H9 (cell line): ENCODE measurements around the gene LRRC45. TPM values are rescaled to one million over a fixed set of nuclear protein-coding genes. Genes with fewer than 3 reads are reported as not detected.

Experiments
- DNase-seq: peaks from one replicate; pipeline ENCODE4 v3.0.0-alpha.2; 2017
- H2AFZ ChIP-seq: one replicate; pipeline ENCODE4 v1.6.1; 2013; ENCODE audit warnings: mild to moderate bottlenecking, low read length, control low read depth, moderate library complexity
- H2AK5ac ChIP-seq: 2 replicates; pipeline ENCODE4 v1.6.1; 2013; ENCODE audit warnings: low read length, control low read depth, mixed read lengths; ENCODE audit not compliant: insufficient read length
- H2BK120ac ChIP-seq: one replicate; pipeline ENCODE4 v1.6.1; 2013; ENCODE audit warnings: low read depth, mild to moderate bottlenecking, low read length, control low read depth, inconsistent platforms; ENCODE audit not compliant: poor library complexity, severe bottlenecking
- H2BK12ac ChIP-seq: 2 replicates; pipeline ENCODE4 v1.6.1; 2013; ENCODE audit warnings: low read length, control low read depth, mixed read lengths, low read depth; ENCODE audit not compliant: insufficient read length
- H2BK15ac ChIP-seq: 2 replicates; pipeline ENCODE4 v1.6.1; 2013; ENCODE audit warnings: low read depth, low read length, control low read depth
- H2BK20ac ChIP-seq: one replicate; pipeline ENCODE4 v1.6.1; 2013; ENCODE audit warnings: low read depth, mild to moderate bottlenecking, low read length, control low read depth, inconsistent platforms; ENCODE audit not compliant: poor library complexity, severe bottlenecking
- H2BK5ac ChIP-seq: 2 replicates; pipeline ENCODE4 v1.6.1; 2013; ENCODE audit warnings: low read length, control low read depth, mixed read lengths; ENCODE audit not compliant: insufficient read length
- H3K14ac ChIP-seq: 2 replicates; pipeline ENCODE4 v1.6.1; 2013; ENCODE audit warnings: low read length, control low read depth; ENCODE audit not compliant: insufficient read depth
- H3K18ac ChIP-seq: 2 replicates; pipeline ENCODE4 v1.6.1; 2013; ENCODE audit warnings: low read depth, mild to moderate bottlenecking, mixed read lengths, low read length, control low read depth; ENCODE audit not compliant: insufficient read length
- H3K23ac ChIP-seq: 2 replicates; pipeline ENCODE4 v1.6.1; 2013; ENCODE audit warnings: low read length, control low read depth, mixed read lengths, low read depth; ENCODE audit not compliant: insufficient read length
- H3K23me2 ChIP-seq: 2 replicates; pipeline ENCODE4 v1.6.1; 2013; ENCODE audit warnings: low read depth, mild to moderate bottlenecking, mixed read lengths, low read length, control low read depth; ENCODE audit not compliant: insufficient read length, poor library complexity, severe bottlenecking
- H3K27ac ChIP-seq: 2 replicates; pipeline ENCODE4 v1.5.1; 2013; ENCODE audit warnings: low read length, control low read depth, mixed read lengths, low read depth; ENCODE audit not compliant: insufficient read length
- H3K27me3 ChIP-seq: 2 replicates; pipeline ENCODE4 v1.6.1; 2013; ENCODE audit warnings: low read length, control low read depth, inconsistent platforms; ENCODE audit not compliant: insufficient read depth
- H3K4ac ChIP-seq: 2 replicates; pipeline ENCODE4 v1.6.1; 2013; ENCODE audit warnings: low read depth, mild to moderate bottlenecking, control low read depth, inconsistent platforms, low read length, moderate library complexity
- H3K4me1 ChIP-seq: 2 replicates; pipeline ENCODE4 v1.6.1; 2013; ENCODE audit warnings: low read length, control low read depth, inconsistent platforms; ENCODE audit not compliant: insufficient read depth
- H3K4me2 ChIP-seq: 2 replicates; pipeline ENCODE4 v1.6.1; 2013; ENCODE audit warnings: low read length, control low read depth, mixed read lengths; ENCODE audit not compliant: insufficient read length, insufficient read depth
- H3K56ac ChIP-seq: 2 replicates; pipeline ENCODE4 v1.6.1; 2013; ENCODE audit warnings: low read depth, mild to moderate bottlenecking, mixed read lengths, low read length, control low read depth; ENCODE audit not compliant: insufficient read length
- H3K79me1 ChIP-seq: 2 replicates; pipeline ENCODE4 v1.6.1; 2013; ENCODE audit warnings: low read depth, mild to moderate bottlenecking, moderate library complexity, low read length, control low read depth, inconsistent platforms; ENCODE audit not compliant: insufficient read depth, poor library complexity, severe bottlenecking
- H3K79me2 ChIP-seq: 2 replicates; pipeline ENCODE4 v1.6.1; 2013; ENCODE audit warnings: low read length, control low read depth, inconsistent platforms; ENCODE audit not compliant: insufficient read depth
- H3K9ac ChIP-seq: 2 replicates; pipeline ENCODE4 v1.6.1; 2013; ENCODE audit warnings: low read length, control low read depth, mixed read lengths; ENCODE audit not compliant: insufficient read length; ENCODE audit errors: extremely low read depth
- H3K9me3 ChIP-seq: one replicate; pipeline ENCODE4 v1.6.1; 2013; ENCODE audit warnings: low read depth, low read length, inconsistent platforms; ENCODE audit not compliant: control insufficient read depth
- H3T11ph ChIP-seq: one replicate; pipeline ENCODE4 v1.6.1; 2013; ENCODE audit warnings: mild to moderate bottlenecking, low read length, control low read depth, inconsistent platforms
- H4K20me1 ChIP-seq: one replicate; pipeline ENCODE4 v1.6.1; 2013; ENCODE audit not compliant: control insufficient read depth, insufficient read length, insufficient read depth
- H4K5ac ChIP-seq: 2 replicates; pipeline ENCODE4 v1.6.1; 2013; ENCODE audit warnings: low read depth, mild to moderate bottlenecking, mixed read lengths, low read length, control low read depth; ENCODE audit not compliant: insufficient read length
- H4K8ac ChIP-seq: replicated peaks from 2 replicates; pipeline ENCODE4 v1.6.1; 2013; ENCODE audit warnings: low read length, control low read depth, mixed read lengths, low read depth; ENCODE audit not compliant: insufficient read length
- H4K91ac ChIP-seq: 2 replicates; pipeline ENCODE4 v1.6.1; 2013; ENCODE audit warnings: low read depth, mild to moderate bottlenecking, moderate library complexity, mixed read lengths, low read length, control low read depth; ENCODE audit not compliant: insufficient read length
- H3K27ac Mint-ChIP-seq, 3 experiments: 2 replicates in 2 of 3; 3 replicates in 1 of 3; pipeline ENCODE4 v1.8.0; 2020 to 2021; ENCODE audit warnings: mixed read lengths in 3 of 3, mild to moderate bottlenecking in 1 of 3, moderate library complexity in 1 of 3
- H3K27me3 Mint-ChIP-seq: 2 replicates; pipeline ENCODE4 v1.8.0; 2021; ENCODE audit warnings: low read depth, mild to moderate bottlenecking, moderate library complexity, mixed read lengths
- H3K36me3 Mint-ChIP-seq, 3 experiments: 2 replicates in 2 of 3; 3 replicates in 1 of 3; pipeline ENCODE4 v1.8.0; 2020 to 2021; ENCODE audit warnings: low read depth in 3 of 3, mixed read lengths in 3 of 3; ENCODE audit not compliant: insufficient read depth in 1 of 3
- H3K4me1 Mint-ChIP-seq, 2 experiments: 2 replicates each; pipeline ENCODE4 v1.8.0; 2020; ENCODE audit warnings: mixed read lengths in 2 of 2
- H3K4me3 Mint-ChIP-seq, 2 experiments: 2 replicates in 1 of 2; 3 replicates in 1 of 2; pipeline ENCODE4 v1.8.0; 2020 to 2021; ENCODE audit warnings: mild to moderate bottlenecking in 2 of 2, mixed read lengths in 2 of 2, moderate library complexity in 1 of 2
- H3K9me3 Mint-ChIP-seq, 2 experiments: 2 replicates in 1 of 2; 3 replicates in 1 of 2; pipeline ENCODE4 v1.8.0; 2020; ENCODE audit warnings: mild to moderate bottlenecking in 2 of 2, mixed read lengths in 2 of 2, moderate library complexity in 1 of 2
- CTCF ChIP-seq: fragments of 200-600 bp; sonication (generic); conservative IDR thresholded peaks from 3 replicates; pipeline ENCODE4 v1.8.0; 2021; ENCODE audit warnings: antibody characterized with exemption, mild to moderate bottlenecking
- WGBS: extraction: QIAGEN DNeasy Blood & Tissue Kit; methylation state at CpG from one replicate; pipeline ENCODE4 v1.1.7; 2013; ENCODE audit warnings: missing lambda C conversion rate, low lambda C conversion rate, mixed read lengths; ENCODE audit not compliant: insufficient read length; ENCODE audit errors: extremely low coverage; 5-methylcytosine and 5-hydroxymethylcytosine counted together
- total RNA-seq: library from RNA; stranded (reverse); gene quantifications from 2 replicates; pipeline ENCODE4 v1.2.1, GENCODE V29; 2021

LRRC45 gene
- total RNA-seq, 1 experiment from 2014 or later: 28.7 TPM

- peaks cover 9 to 17% of the 10 kb centered on the region in 2 experiments; a peak in 3 of 4 replicates for H3K4me1 Mint-ChIP-seq
- H3K56ac ChIP-seq: no peak overlapping the region
- H3K4ac ChIP-seq: no peak overlapping the region
- no peak overlapping the region for H3K14ac ChIP-seq
- H3K23me2 ChIP-seq: no peaks in the 10 kb centered on the region
- H2BK12ac ChIP-seq: no peak overlapping the region
- no peak overlapping the region for H2BK20ac ChIP-seq
- no peak overlapping the region for H3T11ph ChIP-seq
- H3K27ac ChIP-seq: no peak overlapping the region
- no peak overlapping the region for H2BK120ac ChIP-seq
- peaks cover 6 to 23% (median 21%) of the 10 kb centered on the region in 3 experiments; a peak in 6 of 7 replicates for H3K36me3 Mint-ChIP-seq
- H4K91ac ChIP-seq: no peak overlapping the region
- WGBS: no CpG with 5 or more reads among the region's 24 CpGs
- no peak overlapping the region for H2BK15ac ChIP-seq
- no peaks in the 10 kb centered on the region for H3K9me3 ChIP-seq
- H4K5ac ChIP-seq: no peak overlapping the region
- H2AK5ac ChIP-seq: no peak overlapping the region
- H3K79me2 ChIP-seq: no peaks in the 10 kb centered on the region
- H3K4me1 ChIP-seq: no peaks in the 10 kb centered on the region; the same call in 1 of the 2 replicates
- H3K9ac ChIP-seq: no peak overlapping the region
- no peak overlapping the region for H2BK5ac ChIP-seq
- H2AFZ ChIP-seq: no peak overlapping the region
- no peaks in the 10 kb centered on the region for H4K20me1 ChIP-seq
- no peaks in the 10 kb centered on the region for H3K27me3 ChIP-seq
- H3K23ac ChIP-seq: no peak overlapping the region
- no peak overlapping the region for H3K4me2 ChIP-seq
- no peak overlapping the region for H4K8ac ChIP-seq
- no peak for TF ChIP-seq CTCF
- H3K4me3 Mint-ChIP-seq: no peak overlapping the region
- H3K27me3 Mint-ChIP-seq: no peaks in the 10 kb centered on the region; the same call in 1 of the 2 replicates
- H3K79me1 ChIP-seq: peaks cover 2% of the 10 kb centered on the region
- no peaks in the 10 kb centered on the region; a peak in 1 of 5 replicates for H3K9me3 Mint-ChIP-seq
- DNase-seq: no peak
- H3K18ac ChIP-seq: no peak overlapping the region
- H3K27ac Mint-ChIP-seq: peak overlapping the region in 1 of 3 experiments; percentile 49; a peak in 1 of 7 replicates
Observed at GRCh38 chr17:82047379-82047778, 24.3 kb downstream of the LRRC45 start.
